Right kidney (tissue), 9 donors: ENCODE measurements around the gene RNLS.
A peak's percentile ranks its signal among the peaks of the same experiment; 100 is the strongest.

Experiments
- DNase-seq: peaks from one replicate; pipeline ENCODE4 v3.0.0-alpha.2; 2016
- long read RNA-seq, 8 donors: transcript quantifications; one replicate each; lab custom pipeline, GENCODE V29; 2026

RNLS gene
- long read RNA-seq, donor 1, partial matches to known transcripts: 23 of 23 reads
- long read RNA-seq, donor 1, other reads (novel, unspliced or antisense): 0 of 23 reads
- long read RNA-seq, donor 2, partial matches to known transcripts: 0 of 1 reads
- long read RNA-seq, donor 2, other reads (novel, unspliced or antisense): 0 of 1 reads
- long read RNA-seq, donor 3: 0 reads
- long read RNA-seq, donor 4, partial matches to known transcripts: 13 of 13 reads
- long read RNA-seq, donor 4, other reads (novel, unspliced or antisense): 0 of 13 reads
- long read RNA-seq, donor 5, partial matches to known transcripts: 22 of 24 reads
- long read RNA-seq, donor 5, other reads (novel, unspliced or antisense): 0 of 24 reads
- long read RNA-seq, donor 6, partial matches to known transcripts: 6 of 7 reads
- long read RNA-seq, donor 6, other reads (novel, unspliced or antisense): 0 of 7 reads
- long read RNA-seq, donor 7, partial matches to known transcripts: 11 of 12 reads
- long read RNA-seq, donor 7, other reads (novel, unspliced or antisense): 0 of 12 reads
- long read RNA-seq, donor 8, partial matches to known transcripts: 9 of 9 reads
- long read RNA-seq, donor 8, other reads (novel, unspliced or antisense): 0 of 9 reads

DNA sequence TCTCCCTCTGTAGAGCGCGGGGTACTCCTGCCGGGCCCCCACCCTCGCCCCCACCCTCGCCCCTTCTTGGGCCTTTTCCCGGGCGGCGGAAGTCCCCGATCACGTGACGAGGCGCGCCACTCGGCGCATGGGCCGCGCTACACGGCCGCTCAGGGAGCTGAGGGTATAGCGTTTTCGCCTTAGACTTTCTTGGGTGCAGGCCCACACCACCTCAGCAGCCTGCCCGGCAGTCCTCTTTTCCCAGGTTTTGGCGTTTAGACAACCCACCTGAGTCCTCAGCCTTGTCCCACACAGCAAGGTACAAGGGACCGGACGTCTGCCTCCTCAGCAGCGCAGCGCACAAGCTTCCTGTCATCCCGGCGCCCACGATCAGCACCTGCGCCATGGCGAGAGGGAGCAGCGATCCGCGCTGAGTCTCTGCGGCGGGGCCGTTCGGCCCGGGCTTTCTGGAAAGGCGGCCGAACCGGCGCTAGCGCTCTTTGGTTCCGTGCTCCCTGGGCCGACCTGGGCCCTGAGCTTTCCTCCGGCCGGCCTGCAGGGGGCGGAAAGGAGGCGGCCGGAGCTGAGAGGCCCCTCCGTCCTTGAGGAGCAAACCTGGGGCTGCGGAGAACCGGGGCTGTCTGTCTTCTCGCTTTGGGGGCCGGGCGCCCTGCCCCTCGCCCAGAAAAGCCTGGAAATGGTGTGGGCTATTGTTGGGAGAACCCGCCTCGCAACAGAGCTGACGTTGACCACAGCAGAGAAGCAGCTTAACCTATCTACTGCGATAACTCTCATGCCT is at the start of gene RNLS:
Gene RNLS, minus strand, starts transcription at position 513 of the 778 bp plus-strand sequence.
- peak; percentile 97 for DNase-seq

GRCh38 chr10:88624840-88625239 is 41.7 kb upstream of the RNLS start:
- no peak for DNase-seq

GRCh38 chr10:88623835-88624234 is 40.7 kb upstream of the RNLS start:
- no peak for DNase-seq

DNA sequence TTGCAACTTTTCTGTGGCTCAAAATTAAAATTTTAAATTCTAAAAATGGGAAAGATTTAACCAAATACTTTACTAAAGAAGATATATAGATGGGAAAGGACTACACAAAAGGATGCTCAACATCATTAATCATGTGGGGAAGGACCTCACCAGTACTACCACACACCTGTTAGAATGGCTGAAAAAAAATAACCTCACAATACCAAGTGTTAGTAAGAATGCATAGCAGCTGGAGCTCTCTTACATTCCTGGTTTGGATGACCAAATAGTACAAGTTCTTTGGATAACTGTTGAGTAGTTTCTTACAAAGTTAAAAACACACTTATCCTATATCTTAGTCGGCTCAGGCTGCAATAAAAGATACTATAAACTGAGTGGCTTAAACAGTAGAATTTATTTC is 37.3 kb upstream of the RNLS start:
- no peak for DNase-seq

GRCh38 chr10:88618496-88618895 is 35.4 kb upstream of the RNLS start:
- no peak for DNase-seq

DNA sequence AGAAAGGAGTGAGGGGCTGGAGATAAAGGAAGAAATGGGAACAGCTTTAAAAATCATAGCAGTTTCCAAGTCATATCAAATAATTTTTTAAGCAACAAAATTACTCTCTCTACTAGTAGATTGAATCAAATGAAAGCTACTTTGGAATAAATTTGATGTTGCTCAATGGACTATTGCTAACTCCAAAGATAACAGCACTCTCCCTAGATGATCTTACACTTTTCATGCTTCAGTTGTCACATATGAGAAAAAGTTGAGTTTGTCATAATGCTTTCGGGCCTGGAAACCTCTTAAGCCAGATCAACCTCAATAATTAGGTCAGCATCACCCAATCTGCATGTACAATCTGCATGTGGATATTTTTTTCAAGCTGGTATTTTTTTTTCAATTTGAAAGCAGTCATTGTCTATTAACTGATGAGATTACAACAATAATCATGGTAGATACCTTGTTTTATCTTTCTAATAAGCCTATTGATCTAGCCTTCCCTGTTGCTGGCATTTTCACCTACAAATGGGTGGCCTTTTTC is 34.7 kb upstream of the RNLS start:
- DNase-seq: no peak

- DNase-seq: no peak
Measured at GRCh38 chr10:88616250-88616977, 33.3 kb upstream of the RNLS start.

GRCh38 chr10:88608780-88609179 is 25.7 kb upstream of the RNLS start:
- DNase-seq: no peak

DNA sequence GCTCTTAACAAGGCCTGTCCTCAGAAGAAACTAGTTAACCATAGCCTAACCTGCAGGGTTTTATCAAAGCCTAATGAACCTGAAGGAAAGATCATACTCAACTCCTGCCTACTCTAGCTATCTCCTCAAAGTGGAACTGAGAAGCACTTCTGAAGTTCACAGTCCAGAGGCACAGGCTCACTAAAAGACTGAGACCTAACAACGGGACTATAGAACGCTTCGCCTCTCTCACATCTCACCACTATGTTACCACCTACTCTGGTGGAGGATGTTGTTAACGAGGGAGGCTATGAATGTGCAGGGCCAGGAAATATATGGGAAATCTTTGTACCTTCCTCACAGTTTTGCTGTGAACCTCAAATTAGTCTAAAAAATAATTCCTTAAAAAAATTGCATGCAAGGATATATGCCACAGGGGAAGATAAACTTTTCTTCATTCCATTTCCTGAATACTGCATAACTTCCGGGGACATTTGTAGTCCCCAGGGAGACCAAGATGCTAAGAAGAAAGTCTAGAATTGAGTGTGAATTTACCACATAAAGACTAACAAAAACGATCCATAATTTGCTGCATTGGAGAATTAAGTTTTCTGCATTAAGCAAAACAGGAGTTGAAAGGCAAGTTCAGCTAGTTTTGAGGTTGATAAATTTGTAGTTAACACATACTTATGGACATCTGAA is 25.1 kb upstream of the RNLS start:
- DNase-seq: no peak

GRCh38 chr10:88598055-88598454 is 14.9 kb upstream of the RNLS start:
- DNase-seq: no peak

- no peak for DNase-seq
Measured at GRCh38 chr10:88594482-88594881, 11.4 kb upstream of the RNLS start.

DNA sequence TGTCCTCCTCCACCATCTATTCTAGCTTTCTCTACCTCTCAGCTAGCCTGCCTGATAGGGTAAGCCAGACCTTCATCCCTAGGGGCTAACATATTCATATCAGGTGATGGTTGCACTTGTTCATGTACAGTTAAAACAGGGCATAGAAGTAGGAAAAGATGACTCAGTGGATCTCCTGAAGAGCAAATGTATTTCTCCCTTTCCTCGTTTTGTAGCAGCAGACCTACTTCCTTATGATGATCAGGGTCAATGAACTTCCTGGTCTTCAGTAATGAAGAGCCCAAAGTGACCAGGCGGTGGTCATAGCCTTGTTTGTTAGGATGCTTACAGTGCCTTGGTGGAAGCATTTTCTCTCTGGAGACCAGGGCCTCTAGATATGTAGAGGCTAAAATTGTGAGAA is 9.8 kb upstream of the RNLS start:
- no peak for DNase-seq

- no peak for DNase-seq
Measured at GRCh38 chr10:88592381-88592780, 9.3 kb upstream of the RNLS start.

- DNase-seq: no peak
Measured at GRCh38 chr10:88586462-88586861, 3.3 kb upstream of the RNLS start, which contains the start of gene LIPJ. LIPJ (plus strand) TSS chr10:88586762; CDS start chr10:88590688, 3,926 bp downstream.

GRCh38 chr10:88583584-88583957 is 453 bp upstream of the RNLS start:
- no peak for DNase-seq

DNA sequence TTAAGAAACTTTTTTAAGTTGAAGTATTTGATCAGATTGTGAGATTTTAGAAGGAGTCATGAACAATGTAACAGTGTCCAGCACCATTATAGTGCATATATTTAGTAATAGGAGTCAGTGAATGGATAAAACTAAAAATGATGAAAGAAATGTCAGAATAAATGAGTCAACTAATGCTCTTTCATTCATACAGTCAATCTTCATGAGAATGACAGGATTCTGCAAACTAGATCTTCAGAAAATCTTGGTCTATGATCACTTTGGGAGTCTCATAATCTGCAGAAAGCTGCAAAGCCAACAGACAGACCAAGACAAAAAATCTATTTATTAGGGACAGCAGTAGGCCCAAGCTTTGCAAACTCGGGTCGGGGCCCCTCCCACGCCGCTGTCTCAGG is 710 bp downstream of the RNLS start:
- DNase-seq: no peak

DNA sequence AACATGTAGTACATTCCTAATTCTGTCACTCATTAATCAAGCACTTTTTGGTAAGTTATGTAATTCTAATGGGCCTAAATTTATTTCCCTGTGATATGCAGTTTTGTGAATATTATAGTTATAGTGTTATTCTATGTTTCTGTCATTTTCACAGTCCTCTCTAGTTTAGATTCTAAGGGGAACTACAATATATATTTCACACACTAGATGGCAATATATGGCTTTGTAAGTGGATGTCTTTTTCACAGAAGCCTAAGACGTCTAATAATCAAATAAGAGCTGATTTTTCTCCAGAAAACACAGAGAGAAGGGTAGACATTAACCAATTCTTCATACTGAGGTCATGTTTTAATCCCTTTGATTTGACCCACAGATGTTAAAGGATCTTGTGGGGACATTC is 18.0 kb downstream of the RNLS start:
- DNase-seq: no peak

GRCh38 chr10:88562152-88562551 is 21.0 kb downstream of the RNLS start:
- DNase-seq: no peak

- DNase-seq: no peak
Measured at GRCh38 chr10:88557658-88558057, 25.5 kb downstream of the RNLS start.

DNA sequence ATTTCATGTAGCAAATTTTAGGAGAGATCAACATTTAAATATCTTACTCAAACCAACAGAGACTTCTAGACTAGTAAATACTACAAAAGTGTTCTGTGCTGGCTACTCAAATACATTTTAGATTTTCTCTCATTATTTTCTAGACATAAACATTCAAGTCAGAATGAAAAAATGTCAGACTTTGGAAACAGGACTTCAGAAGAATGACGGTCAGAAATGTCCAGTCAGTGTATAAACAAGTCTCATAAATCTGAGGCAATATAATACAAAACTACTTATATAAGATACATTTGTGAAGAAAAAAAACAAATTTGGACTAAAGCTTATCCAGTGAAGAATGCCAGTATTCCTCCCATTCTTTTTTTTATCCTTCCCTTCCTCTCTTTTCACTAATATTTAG is 25.9 kb downstream of the RNLS start:
- no peak for DNase-seq

GRCh38 chr10:88555190-88555908 is 27.8 kb downstream of the RNLS start:
- no peak for DNase-seq
